ENCODE results near the gene GRXCR2. TPM values are rescaled to one million over a fixed set of nuclear protein-coding genes. Genes with fewer than 3 reads are reported as not detected.

Gene GRXCR2
- total RNA-seq, 1 experiment from 2014 or later, result not detected

DNA sequence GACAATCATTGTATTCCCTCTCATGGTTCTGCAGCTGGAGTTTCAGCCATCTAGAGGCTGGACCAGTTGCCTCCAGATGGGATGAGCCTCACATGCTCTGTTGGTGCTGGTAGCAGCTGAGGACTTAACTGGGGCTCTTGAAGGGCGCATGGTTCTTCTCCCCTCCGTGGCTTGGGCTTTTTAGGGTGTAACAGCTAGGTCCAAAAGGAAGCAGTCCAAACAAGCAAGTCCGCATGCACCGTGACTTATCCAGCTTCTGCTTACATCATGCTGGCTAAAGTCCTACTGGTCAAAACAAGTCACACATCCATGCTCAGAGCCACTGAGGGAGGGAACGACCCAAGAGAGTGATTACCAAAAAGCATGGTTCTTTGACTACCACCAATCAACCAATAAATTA, 31.9 kb upstream of the GRXCR2 start:
- ATAC-seq (no peak), DNase-seq (ENCODE audit: low read depth, low spot score) (no peak)
- intact Hi-C loops (cut with micrococcal nuclease), result loop anchor here (5.0 kb wide), 1 partner anchor 78 kb away; no protein-coding TSS in a partner anchor
- TF ChIP-seq CEBPB (IDR thresholded peaks at IDR 0.05; ENCODE audit: low read depth), result no peak
- no peak overlapping the region for H3K9ac ChIP-seq (ENCODE audit: low read length)
- H3K4me2 ChIP-seq (ENCODE audit: low read length), result no peak overlapping the region
- ChIA-PET RAD21 (ENCODE audit: low non-redundant PET in 1 of 2, low total read pairs in 2 of 2, uncharacterized antibody in 2 of 2, unreplicated experiment in 2 of 2) (no interaction called here), POLR2A (no interaction called here), CTCF (no interaction called here)
- no peak overlapping the region for H3K4me3 ChIP-seq (replicated peaks in 1 of 2; ENCODE audit: low read depth in 1 of 2, low read length in 2 of 2)
- no TSS peak for BruUV-seq (replicated peaks)
- no peaks in the 10 kb centered on the region for H3K27me3 ChIP-seq (ENCODE audit: insufficient read depth, low read length)
- H3K79me2 ChIP-seq (ENCODE audit: insufficient read depth, low read length), result no peaks in the 10 kb centered on the region
- no peak overlapping the region for H2AFZ ChIP-seq (ENCODE audit: low read depth, low read length, poor library complexity, severe bottlenecking)
- no peaks in the 10 kb centered on the region for H3K36me3 ChIP-seq (ENCODE audit: control insufficient read depth in 1 of 2, insufficient read depth in 2 of 2, low read length in 2 of 2)
- no peaks in the 10 kb centered on the region for H4K20me1 ChIP-seq (ENCODE audit: insufficient read depth)
- no peaks in the 10 kb centered on the region for H3K9me3 ChIP-seq (ENCODE audit: control insufficient read depth in 1 of 2, insufficient read depth in 1 of 2, low read depth in 1 of 2, low read length in 2 of 2)
- H3K27ac ChIP-seq (ENCODE audit: low read depth, low read length), result no peak overlapping the region
- no peaks in the 10 kb centered on the region for H3K4me1 ChIP-seq (ENCODE audit: control insufficient read depth in 1 of 2, insufficient read depth in 2 of 2, low read length in 2 of 2)
- no peaks in the 10 kb centered on the region for H3K9me2 ChIP-seq (ENCODE audit: insufficient read depth)

DNA sequence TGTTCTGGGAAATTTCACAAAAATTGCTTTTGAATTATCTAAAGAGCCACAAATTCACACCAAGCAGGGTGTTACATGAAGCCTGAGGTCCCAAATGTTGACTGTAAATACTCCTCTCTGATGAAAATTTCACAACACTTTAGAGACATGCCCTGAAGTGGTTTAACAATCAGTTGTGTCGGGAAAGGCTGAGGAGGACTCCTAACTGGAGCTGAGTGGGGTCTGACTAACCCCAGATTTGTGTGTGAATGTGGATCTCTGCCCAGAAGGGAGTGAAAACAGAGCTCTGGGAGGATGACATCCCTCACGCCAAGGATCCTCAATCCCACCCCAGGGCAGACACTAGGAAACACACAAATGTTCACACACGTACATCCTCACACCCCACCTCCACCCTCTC, 31.1 kb upstream of the GRXCR2 start:
- CTCF ChIA-PET, result interaction anchor here (0.8 to 1.2 kb wide), 2 partner anchors 16 to 69 kb away, joined by 3 to 4 read pairs; partner anchors contain the start of gene PRELID2
- H3K27ac ChIP-seq (ENCODE audit: low read depth, low read length), result no peak overlapping the region
- no TSS peak for BruUV-seq (replicated peaks)
- no peaks in the 10 kb centered on the region for H3K4me1 ChIP-seq (ENCODE audit: control insufficient read depth in 1 of 2, insufficient read depth in 2 of 2, low read length in 2 of 2)
- DNase-seq (ENCODE audit: low read depth, low spot score), result no peak
- no peaks in the 10 kb centered on the region for H3K27me3 ChIP-seq (ENCODE audit: insufficient read depth, low read length)
- POLR2A ChIA-PET, result no interaction called here
- H4K20me1 ChIP-seq (ENCODE audit: insufficient read depth), result no peaks in the 10 kb centered on the region
- ATAC-seq, result no peak
- no peaks in the 10 kb centered on the region for H3K9me2 ChIP-seq (ENCODE audit: insufficient read depth)
- H3K79me2 ChIP-seq (ENCODE audit: insufficient read depth, low read length), result no peaks in the 10 kb centered on the region
- intact Hi-C loops (cut with micrococcal nuclease), result no loop called here
- RAD21 ChIA-PET (ENCODE audit: low non-redundant PET in 1 of 2, low total read pairs in 2 of 2, uncharacterized antibody in 2 of 2, unreplicated experiment in 2 of 2), result no interaction called here
- no peak overlapping the region for H3K4me2 ChIP-seq (ENCODE audit: low read length)
- no peak overlapping the region for H2AFZ ChIP-seq (ENCODE audit: low read depth, low read length, poor library complexity, severe bottlenecking)
- H3K9ac ChIP-seq (ENCODE audit: low read length), result no peak overlapping the region
- no peaks in the 10 kb centered on the region; a peak in 1 of 4 replicates for H3K9me3 ChIP-seq (ENCODE audit: control insufficient read depth in 1 of 2, insufficient read depth in 1 of 2, low read depth in 1 of 2, low read length in 2 of 2)
- TF ChIP-seq, protein P1, sequence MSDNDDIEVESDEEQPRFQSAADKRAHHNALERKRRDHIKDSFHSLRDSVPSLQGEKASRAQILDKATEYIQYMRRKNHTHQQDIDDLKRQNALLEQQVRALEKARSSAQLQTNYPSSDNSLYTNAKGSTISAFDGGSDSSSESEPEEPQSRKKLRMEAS (IDR thresholded peaks at IDR 0.05), result no peak
- no peak for TF ChIP-seq ZFX (IDR thresholded peaks at IDR 0.05)
- no peak for TF ChIP-seq EZH2phosphoT487 (IDR thresholded peaks at IDR 0.05; ENCODE audit: borderline replicate concordance)
- no peak for TF ChIP-seq EZH2 (IDR thresholded peaks at IDR 0.05)
- no peak for TF ChIP-seq POLR2A (IDR thresholded peaks at IDR 0.05; ENCODE audit: borderline replicate concordance, extremely low read depth, insufficient read depth, insufficient read length)
- no peak for TF ChIP-seq ZNF274 (IDR thresholded peaks at IDR 0.05; ENCODE audit: low read depth, low read length)
- H3K4me3 ChIP-seq (replicated peaks in 1 of 2; ENCODE audit: low read depth in 1 of 2, low read length in 2 of 2), result no peak overlapping the region
- H3K36me3 ChIP-seq (ENCODE audit: control insufficient read depth in 1 of 2, insufficient read depth in 2 of 2, low read length in 2 of 2), result no peaks in the 10 kb centered on the region

All from HCT116 (cell line).